Fibroblast of villous mesenchyme (primary cell): ENCODE results near the gene ATOH7. TPM values are rescaled to one million over a fixed set of nuclear protein-coding genes. Genes with fewer than 3 reads are reported as not detected.
A peak's percentile ranks its signal among the peaks of the same experiment; 100 is the strongest.

Experiments used
- DNase-seq: peaks from one replicate; pipeline ENCODE4 v3.0.0-alpha.2; 2010; ENCODE audit warnings: low read depth
- H3K4me3 ChIP-seq: 2 replicates; pipeline ENCODE4 v1.5.1; 2011; ENCODE audit warnings: low read depth, mild to moderate bottlenecking, low read length
- total RNA-seq: library from RNA; depleted of rRNA; stranded (reverse); fragments of >200 nt; gene quantifications from 2 replicates; pipeline ENCODE4 v1.2.3, GENCODE V29; 2012
- TF ChIP-seq, protein P1 (sequence below): IDR thresholded peaks from 2 replicates; pipeline ENCODE4 v1.5.1; 2012; ENCODE audit warnings: low read depth, mild to moderate bottlenecking, low read length; ENCODE audit not compliant: insufficient read depth

ATOH7 gene
- total RNA-seq, 1 donor: not detected

DNA sequence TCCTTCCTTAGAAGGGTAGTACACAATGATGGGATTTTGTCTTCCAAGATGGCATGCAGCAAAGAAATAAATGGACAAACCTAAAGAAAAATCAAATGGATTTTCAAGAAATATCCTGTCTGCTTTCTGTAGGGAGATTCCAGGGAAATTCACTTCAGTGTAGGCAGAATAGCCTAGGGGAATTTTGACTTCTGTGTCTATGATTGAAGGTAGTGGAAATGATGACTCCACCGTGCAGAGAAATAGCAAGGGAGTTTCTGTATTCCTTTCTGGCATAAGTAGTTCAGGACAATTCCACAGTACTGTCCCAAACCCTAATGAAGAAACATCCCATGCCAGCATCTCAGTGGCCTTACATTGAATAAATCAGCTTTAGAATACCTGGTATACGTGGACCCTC, 9.5 kb downstream of the ATOH7 start:
- H3K4me3 ChIP-seq: no peak overlapping the region
- DNase-seq: no peak
- TF ChIP-seq, protein P1, sequence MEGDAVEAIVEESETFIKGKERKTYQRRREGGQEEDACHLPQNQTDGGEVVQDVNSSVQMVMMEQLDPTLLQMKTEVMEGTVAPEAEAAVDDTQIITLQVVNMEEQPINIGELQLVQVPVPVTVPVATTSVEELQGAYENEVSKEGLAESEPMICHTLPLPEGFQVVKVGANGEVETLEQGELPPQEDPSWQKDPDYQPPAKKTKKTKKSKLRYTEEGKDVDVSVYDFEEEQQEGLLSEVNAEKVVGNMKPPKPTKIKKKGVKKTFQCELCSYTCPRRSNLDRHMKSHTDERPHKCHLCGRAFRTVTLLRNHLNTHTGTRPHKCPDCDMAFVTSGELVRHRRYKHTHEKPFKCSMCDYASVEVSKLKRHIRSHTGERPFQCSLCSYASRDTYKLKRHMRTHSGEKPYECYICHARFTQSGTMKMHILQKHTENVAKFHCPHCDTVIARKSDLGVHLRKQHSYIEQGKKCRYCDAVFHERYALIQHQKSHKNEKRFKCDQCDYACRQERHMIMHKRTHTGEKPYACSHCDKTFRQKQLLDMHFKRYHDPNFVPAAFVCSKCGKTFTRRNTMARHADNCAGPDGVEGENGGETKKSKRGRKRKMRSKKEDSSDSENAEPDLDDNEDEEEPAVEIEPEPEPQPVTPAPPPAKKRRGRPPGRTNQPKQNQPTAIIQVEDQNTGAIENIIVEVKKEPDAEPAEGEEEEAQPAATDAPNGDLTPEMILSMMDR: no peak

DNA sequence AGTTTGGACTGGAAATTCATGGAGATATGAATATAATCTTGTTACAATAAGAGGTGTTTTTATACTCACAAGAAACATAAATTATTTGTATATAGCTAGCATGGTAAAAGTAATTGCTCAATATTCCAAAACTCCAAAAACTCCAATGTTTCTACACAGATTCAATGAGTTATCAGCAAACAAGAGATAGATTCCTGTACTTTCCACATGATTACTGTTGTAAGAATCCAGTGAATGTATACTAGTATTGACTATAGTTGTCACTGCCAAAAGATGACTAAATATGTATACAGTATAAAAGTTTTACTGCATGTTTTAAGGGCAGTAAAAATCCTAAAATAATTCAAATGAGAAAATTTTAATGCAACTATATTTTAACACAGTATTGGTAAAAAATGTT, 10.7 kb downstream of the ATOH7 start:
- no peak overlapping the region for H3K4me3 ChIP-seq
- TF ChIP-seq, protein P1: no peak

DNA sequence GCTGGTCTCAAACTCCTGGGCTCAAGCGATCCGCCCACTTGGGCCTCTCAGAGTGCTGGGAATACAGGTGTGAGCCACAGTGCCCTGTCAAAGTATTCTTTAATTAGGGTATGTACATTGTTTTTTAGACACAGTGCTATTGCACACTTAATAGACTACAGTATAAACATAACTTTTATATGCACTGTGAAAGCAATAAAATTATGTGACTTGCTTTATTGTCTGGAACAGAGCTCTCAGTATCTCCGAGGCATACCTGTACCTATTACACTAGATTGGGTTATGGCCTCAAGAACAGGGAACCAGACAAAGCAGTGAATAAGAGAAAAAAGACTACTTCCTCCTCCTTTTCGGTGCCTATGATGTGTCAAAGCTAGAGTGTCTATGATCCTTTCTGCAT, 13.1 kb downstream of the ATOH7 start:
- DNase-seq: no peak
- no peak overlapping the region for H3K4me3 ChIP-seq
- TF ChIP-seq, protein P1: no peak

More for the DNA sequence above, 10.7 kb downstream of the ATOH7 start:
- DNase-seq: no peak

DNA sequence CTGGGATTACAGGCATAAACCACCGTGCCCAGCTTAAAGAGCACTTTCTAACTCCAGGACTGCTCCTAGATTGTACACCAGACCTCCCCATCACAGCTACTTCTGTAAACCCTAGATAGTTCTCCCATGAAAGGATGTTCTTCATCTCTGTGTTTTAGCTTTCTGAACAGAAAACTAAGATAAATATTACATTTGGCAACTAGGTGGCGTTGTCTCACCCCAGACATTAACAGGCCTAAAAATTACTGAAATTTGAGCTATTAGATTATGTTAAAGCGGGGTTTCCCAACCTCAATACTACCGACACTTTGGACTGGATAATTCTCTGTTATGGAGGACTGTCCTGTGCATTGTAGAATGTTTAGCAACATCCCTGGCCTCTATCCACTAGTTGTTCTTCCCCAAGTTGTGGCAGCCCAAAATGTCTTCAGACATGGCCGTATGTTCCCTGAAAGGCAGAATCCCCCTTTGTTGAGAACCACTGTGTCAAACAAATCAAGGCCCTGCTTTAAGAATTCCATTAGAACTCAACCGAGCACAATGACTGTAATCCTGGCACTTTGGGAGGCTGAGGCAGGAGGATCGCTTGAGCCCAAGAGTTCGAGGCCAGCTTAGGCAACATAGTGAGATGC, 19.1 kb downstream of the ATOH7 start:
- TF ChIP-seq, protein P1: peak; percentile 61
- H3K4me3 ChIP-seq: no peak overlapping the region
- DNase-seq: peak; percentile 63

GRCh38 chr10:68211669-68212068, 20.2 kb downstream of the ATOH7 start:
- TF ChIP-seq, protein P1: no peak
- no peak overlapping the region for H3K4me3 ChIP-seq
- no peak for DNase-seq

DNA sequence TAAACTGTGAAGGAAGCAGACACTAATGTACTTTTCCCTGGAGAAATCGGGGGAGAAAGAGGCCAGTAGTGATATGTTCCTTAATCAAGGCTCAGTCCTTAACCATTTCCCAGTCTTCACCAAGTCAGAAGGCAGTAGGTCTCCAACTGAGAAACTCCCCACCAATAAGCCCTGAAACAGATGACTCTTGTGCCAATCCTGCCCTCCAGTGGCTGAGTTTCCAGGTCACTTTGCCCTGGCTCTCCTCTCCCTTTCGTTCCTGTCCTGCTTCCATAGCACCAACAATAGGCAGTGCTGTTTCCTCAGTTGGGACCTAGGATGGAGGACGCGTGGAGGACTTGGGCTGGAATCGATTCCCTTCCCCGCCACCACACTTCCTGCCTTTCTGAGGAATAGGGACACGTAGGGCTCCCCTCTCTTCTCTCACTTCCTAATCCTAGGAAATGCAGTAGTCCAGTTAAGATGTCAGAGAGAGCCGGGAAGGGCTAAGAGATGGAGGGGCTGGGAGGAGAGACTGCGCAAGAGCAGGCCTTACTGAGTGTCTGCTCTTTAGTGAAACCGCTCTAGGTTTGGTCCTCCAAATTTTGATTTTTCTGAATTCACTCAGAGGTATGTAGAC, 23.4 kb downstream of the ATOH7 start:
- no peak overlapping the region for H3K4me3 ChIP-seq
- TF ChIP-seq, protein P1: peak; percentile 81
- peak; percentile 76 for DNase-seq
